22Rv1 (cell line): ENCODE results near the gene EVX1.

Experiments
- CTCF ChIP-seq: fragments of 450-650 bp; IDR thresholded peaks from 2 replicates; pipeline ENCODE4 v1.5.1; 2017; ENCODE audit warnings: mild to moderate bottlenecking
- ZFX ChIP-seq: fragments of 450-650 bp; IDR thresholded peaks from 2 replicates; pipeline ENCODE4 v1.6.1; 2017; ENCODE audit warnings: antibody characterized with exemption, borderline replicate concordance

GRCh38 chr7:27199849-27200760 is 42.5 kb upstream of the EVX1 start, which contains the start of gene HOXA13:
- TF ChIP-seq ZFX = no peak
- TF ChIP-seq CTCF = no peak; the same call in 1 of the 2 replicates
